NCI-H146 treated with DMSO at 0.1 percent for 48 hours (cell line): ENCODE results near the gene BCAT1.

Source experiments
- DNase-seq: peaks from one replicate; lab custom pipeline; 2025; ENCODE audit not compliant: unreplicated experiment; lab: John Stamatoyannopoulos, UW

BCAT1 gene

GRCh38 chr12:24770821-24771220, 178.1 kb downstream of the BCAT1 start:
- DNase-seq: no peak

GRCh38 chr12:24770334-24770733, 178.6 kb downstream of the BCAT1 start:
- DNase-seq: no peak

- DNase-seq: no peak
These were observed 179.2 kb downstream of the BCAT1 start for GRCh38 chr12:24769682-24770081.

GRCh38 chr12:24768415-24768814, 180.5 kb downstream of the BCAT1 start:
- no peak for DNase-seq

- DNase-seq: no peak
These were observed 181.9 kb downstream of the BCAT1 start for GRCh38 chr12:24767016-24767415.

- no peak for DNase-seq
These were observed 184.2 kb downstream of the BCAT1 start for GRCh38 chr12:24764712-24765111.

GRCh38 chr12:24760606-24761378, 188.1 kb downstream of the BCAT1 start:
- no peak for DNase-seq

- no peak for DNase-seq
These were observed 188.7 kb downstream of the BCAT1 start for GRCh38 chr12:24760162-24760561.
